Astrocyte (in vitro differentiated cells and primary cell): ENCODE measurements around the gene TRAPPC2. TPM values are rescaled to one million over a fixed set of nuclear protein-coding genes. Genes with fewer than 3 reads are reported as not detected.

Experiments
- DNase-seq: peaks from one replicate; pipeline ENCODE4 v3.0.0-alpha.2; 2010; ENCODE audit warnings: low read depth
- FAIRE-seq: peaks from 2 replicates; lab custom pipeline; 2011; peaks lifted over from hg19 to GRCh38; lab: Jason Lieb, UNC
- H2AFZ ChIP-seq: 2 replicates; pipeline ENCODE4 v1.6.0; 2012; ENCODE audit warnings: low read depth, low read length, inconsistent platforms
- H3K27ac ChIP-seq: 2 replicates; pipeline ENCODE4 v1.5.1; 2011; ENCODE audit warnings: low read depth, low read length, inconsistent platforms
- H3K27me3 ChIP-seq: 2 replicates; pipeline ENCODE4 v1.6.0; 2011; ENCODE audit warnings: low read length, inconsistent platforms; ENCODE audit not compliant: insufficient read depth
- H3K36me3 ChIP-seq: 2 replicates; pipeline ENCODE4 v1.5.1; 2011; ENCODE audit warnings: low read length, inconsistent platforms; ENCODE audit not compliant: insufficient read depth
- H3K4me1 ChIP-seq: 2 replicates; pipeline ENCODE4 v1.5.1; 2011; ENCODE audit warnings: low read length, inconsistent platforms; ENCODE audit not compliant: insufficient read depth
- H3K4me2 ChIP-seq: 2 replicates; pipeline ENCODE4 v1.6.0; 2012; ENCODE audit warnings: low read length, inconsistent platforms
- H3K4me3 ChIP-seq: 2 replicates; pipeline ENCODE4 v1.5.1; 2011; ENCODE audit warnings: low read depth, mild to moderate bottlenecking, low read length, inconsistent platforms; ENCODE audit not compliant: insufficient read depth
- H3K79me2 ChIP-seq: 2 replicates; pipeline ENCODE4 v1.6.0; 2012; ENCODE audit warnings: mild to moderate bottlenecking, low read length, inconsistent platforms; ENCODE audit not compliant: insufficient read depth
- H3K9ac ChIP-seq: 2 replicates; pipeline ENCODE4 v1.6.0; 2012; ENCODE audit warnings: mild to moderate bottlenecking, low read length, inconsistent platforms
- H3K9me3 ChIP-seq: 2 replicates; pipeline ENCODE4 v1.5.1; 2012; ENCODE audit warnings: low read depth, mild to moderate bottlenecking, low read length, inconsistent platforms; ENCODE audit not compliant: insufficient read depth
- H4K20me1 ChIP-seq: 2 replicates; pipeline ENCODE4 v1.6.0; 2012; ENCODE audit warnings: low read length, inconsistent platforms; ENCODE audit not compliant: insufficient read depth
- H3K27ac Mint-ChIP-seq: one replicate; pipeline ENCODE4 v1.8.0; 2021; ENCODE audit warnings: mild to moderate bottlenecking, mixed read lengths; ENCODE audit not compliant: unreplicated experiment
- H3K27me3 Mint-ChIP-seq: one replicate; pipeline ENCODE4 v1.8.0; 2021; ENCODE audit warnings: low read depth, mixed read lengths; ENCODE audit not compliant: unreplicated experiment
- H3K36me3 Mint-ChIP-seq: one replicate; pipeline ENCODE4 v1.8.0; 2021; ENCODE audit warnings: low read depth, mixed read lengths; ENCODE audit not compliant: unreplicated experiment
- H3K4me1 Mint-ChIP-seq: one replicate; pipeline ENCODE4 v1.8.0; 2021; ENCODE audit warnings: low read depth, mixed read lengths; ENCODE audit not compliant: unreplicated experiment
- H3K4me3 Mint-ChIP-seq: one replicate; pipeline ENCODE4 v1.8.0; 2021; ENCODE audit warnings: mild to moderate bottlenecking, moderate library complexity, mixed read lengths; ENCODE audit not compliant: unreplicated experiment
- H3K9me3 Mint-ChIP-seq: one replicate; pipeline ENCODE4 v1.8.0; 2021; ENCODE audit warnings: mild to moderate bottlenecking, mixed read lengths; ENCODE audit not compliant: unreplicated experiment
- EZH2 ChIP-seq: IDR thresholded peaks from 2 replicates; pipeline ENCODE4 v1.6.1; 2012; ENCODE audit warnings: mild to moderate bottlenecking, low read length, inconsistent platforms; ENCODE audit not compliant: insufficient read depth
- total RNA-seq: library from RNA; stranded (reverse); gene quantifications from 2 replicates; pipeline ENCODE4 v1.2.1, GENCODE V29; 2021
- TF ChIP-seq, protein P1 (sequence below): IDR thresholded peaks from 2 replicates; pipeline ENCODE4 v1.5.1; 2011; ENCODE audit warnings: low read depth, mild to moderate bottlenecking, inconsistent platforms, low read length, moderate library complexity; ENCODE audit not compliant: insufficient read depth

The TRAPPC2 gene
- total RNA-seq, 1 donor from 2014 or later: 17.0 TPM

DNA sequence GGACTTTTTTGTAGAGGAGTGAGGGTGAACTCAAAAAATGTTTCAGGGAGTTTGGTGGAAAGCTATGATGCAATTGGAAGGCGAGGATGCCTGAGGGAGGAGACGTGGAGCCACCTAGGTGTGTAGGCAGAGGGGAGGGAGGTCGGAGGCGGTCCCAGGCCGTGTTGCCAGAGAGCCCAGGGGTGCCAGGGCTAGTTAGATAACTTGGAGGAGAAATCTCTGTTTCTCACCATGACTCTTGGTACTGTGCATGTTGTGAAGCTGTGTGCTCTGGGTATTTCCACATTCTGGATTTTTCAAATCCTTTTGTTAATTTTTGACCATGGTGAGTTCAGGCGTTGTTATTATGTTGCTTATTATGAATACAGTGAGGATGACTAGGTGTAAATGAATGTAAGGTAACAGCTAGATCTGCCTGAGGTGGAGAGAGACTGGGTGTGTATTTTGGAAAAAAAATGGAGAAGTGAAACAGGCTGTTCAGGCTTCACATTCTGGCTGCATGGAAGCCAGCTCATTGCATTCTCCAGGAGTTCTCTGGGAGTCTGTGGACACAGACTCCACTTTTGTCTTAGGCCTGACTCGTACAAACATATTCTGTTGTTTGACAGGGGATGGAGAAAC, 41.0 kb downstream of the TRAPPC2 start:
- Histone ChIP-seq H3K27me3 (no peaks in the 10 kb centered on the region), H3K79me2 (peaks cover 91% of the 10 kb centered on the region), H3K27ac (no peak overlapping the region), H3K9me3 (no peaks in the 10 kb centered on the region), H3K36me3 (no peaks in the 10 kb centered on the region), H3K4me2 (peak overlapping the region; percentile 39), H3K4me1 (peaks cover 26% of the 10 kb centered on the region), H3K9ac (peak overlapping the region; percentile 41), H3K4me3 (no peak overlapping the region), H2AFZ (no peak overlapping the region), H4K20me1 (peaks cover 44% of the 10 kb centered on the region)
- Mint-ChIP-seq H3K27ac (peak overlapping the region; percentile 86), H3K4me1 (peaks cover 33% of the 10 kb centered on the region), H3K4me3 (peak overlapping the region; percentile 58), H3K9me3 (no peaks in the 10 kb centered on the region), H3K36me3 (no peaks in the 10 kb centered on the region), H3K27me3 (no peaks in the 10 kb centered on the region)
- FAIRE-seq (peak; percentile 68), DNase-seq (no peak)
- TF ChIP-seq, protein P1, sequence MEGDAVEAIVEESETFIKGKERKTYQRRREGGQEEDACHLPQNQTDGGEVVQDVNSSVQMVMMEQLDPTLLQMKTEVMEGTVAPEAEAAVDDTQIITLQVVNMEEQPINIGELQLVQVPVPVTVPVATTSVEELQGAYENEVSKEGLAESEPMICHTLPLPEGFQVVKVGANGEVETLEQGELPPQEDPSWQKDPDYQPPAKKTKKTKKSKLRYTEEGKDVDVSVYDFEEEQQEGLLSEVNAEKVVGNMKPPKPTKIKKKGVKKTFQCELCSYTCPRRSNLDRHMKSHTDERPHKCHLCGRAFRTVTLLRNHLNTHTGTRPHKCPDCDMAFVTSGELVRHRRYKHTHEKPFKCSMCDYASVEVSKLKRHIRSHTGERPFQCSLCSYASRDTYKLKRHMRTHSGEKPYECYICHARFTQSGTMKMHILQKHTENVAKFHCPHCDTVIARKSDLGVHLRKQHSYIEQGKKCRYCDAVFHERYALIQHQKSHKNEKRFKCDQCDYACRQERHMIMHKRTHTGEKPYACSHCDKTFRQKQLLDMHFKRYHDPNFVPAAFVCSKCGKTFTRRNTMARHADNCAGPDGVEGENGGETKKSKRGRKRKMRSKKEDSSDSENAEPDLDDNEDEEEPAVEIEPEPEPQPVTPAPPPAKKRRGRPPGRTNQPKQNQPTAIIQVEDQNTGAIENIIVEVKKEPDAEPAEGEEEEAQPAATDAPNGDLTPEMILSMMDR: no peak
- no peak for TF ChIP-seq EZH2

DNA sequence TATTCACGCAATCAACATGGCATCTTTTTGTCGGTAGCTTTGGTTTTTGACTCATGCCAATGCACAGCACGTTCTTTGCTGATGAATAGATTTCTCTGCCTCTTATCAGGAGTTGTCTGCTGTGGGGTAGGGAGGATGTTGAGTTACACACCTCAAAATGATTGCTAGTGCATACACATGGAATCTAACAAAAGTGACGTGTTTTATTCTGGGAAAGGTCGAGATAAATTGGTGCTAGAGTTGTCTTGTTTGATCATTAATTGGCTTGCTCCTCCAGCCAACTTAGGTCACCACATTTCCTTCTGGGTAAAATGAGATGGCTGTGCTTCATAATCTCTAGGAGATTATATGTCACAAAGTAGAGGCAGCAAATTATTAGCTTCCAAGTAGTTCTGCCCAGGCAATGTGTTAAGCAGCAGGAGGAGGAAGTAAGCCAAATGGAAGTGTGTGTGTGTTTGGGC, 41.6 kb downstream of the TRAPPC2 start:
- Histone ChIP-seq H3K79me2 (peaks cover 84% of the 10 kb centered on the region), H2AFZ (no peak overlapping the region), H3K4me2 (peak overlapping the region; percentile 25), H3K27me3 (no peaks in the 10 kb centered on the region), H3K9ac (no peak overlapping the region), H3K4me1 (peaks cover 26% of the 10 kb centered on the region), H3K4me3 (no peak overlapping the region), H3K36me3 (no peaks in the 10 kb centered on the region), H3K9me3 (no peaks in the 10 kb centered on the region), H4K20me1 (peaks cover 39% of the 10 kb centered on the region), H3K27ac (no peak overlapping the region)
- no peaks in the 10 kb centered on the region for H3K27me3 Mint-ChIP-seq
- peak overlapping the region; percentile 58 for H3K4me3 Mint-ChIP-seq
- FAIRE-seq (no peak), DNase-seq (peak; percentile 64)
- H3K36me3 Mint-ChIP-seq: no peaks in the 10 kb centered on the region
- TF ChIP-seq, protein P1: no peak
- TF ChIP-seq EZH2: no peak
- no peaks in the 10 kb centered on the region for H3K9me3 Mint-ChIP-seq
- peak overlapping the region; percentile 86 for H3K27ac Mint-ChIP-seq
- H3K4me1 Mint-ChIP-seq: peaks cover 33% of the 10 kb centered on the region

DNA sequence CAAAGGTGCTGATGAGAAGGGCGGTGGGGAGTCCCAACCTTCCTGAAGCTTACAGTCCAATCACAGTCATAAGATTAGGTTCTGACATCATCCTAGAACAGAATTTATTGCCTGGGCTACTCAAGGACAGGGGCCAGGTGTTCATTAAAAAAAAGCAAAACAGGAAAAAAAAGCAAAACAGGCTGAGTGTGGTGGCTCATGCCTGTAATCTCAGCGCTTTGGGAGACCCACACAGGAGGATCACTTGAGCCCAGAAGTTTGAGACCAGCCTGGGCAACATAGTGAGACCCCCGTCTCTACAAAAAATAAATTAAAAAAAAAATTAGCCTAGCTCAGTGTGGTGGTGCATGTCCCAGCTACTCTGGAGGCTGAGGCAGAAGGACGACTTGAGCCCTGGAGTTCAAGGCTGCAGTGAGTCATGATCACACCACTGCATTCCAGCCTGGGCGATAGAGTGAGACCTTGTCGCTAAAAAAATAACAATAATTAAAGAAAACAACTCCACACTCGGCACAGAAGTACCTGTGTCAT, 42.5 kb downstream of the TRAPPC2 start:
- H3K79me2 ChIP-seq: peaks cover 76% of the 10 kb centered on the region
- no peaks in the 10 kb centered on the region for H3K36me3 ChIP-seq
- FAIRE-seq (no peak), DNase-seq (peak; percentile 7)
- H3K9me3 ChIP-seq: no peaks in the 10 kb centered on the region
- H3K27me3 ChIP-seq: no peaks in the 10 kb centered on the region
- peaks cover 35% of the 10 kb centered on the region for H4K20me1 ChIP-seq
- no peak overlapping the region for H3K9ac ChIP-seq
- no peak for TF ChIP-seq EZH2
- TF ChIP-seq, protein P1: no peak
- Mint-ChIP-seq H3K9me3 (no peaks in the 10 kb centered on the region), H3K27ac (peak overlapping the region; percentile 75), H3K27me3 (no peaks in the 10 kb centered on the region), H3K4me1 (peaks cover 34% of the 10 kb centered on the region), H3K4me3 (peak overlapping the region; percentile 58), H3K36me3 (no peaks in the 10 kb centered on the region)
- H2AFZ ChIP-seq: no peak overlapping the region
- H3K4me1 ChIP-seq: peaks cover 26% of the 10 kb centered on the region
- no peak overlapping the region for H3K27ac ChIP-seq
- H3K4me3 ChIP-seq: no peak overlapping the region
- H3K4me2 ChIP-seq: peak overlapping the region; percentile 25
